ENCODE data around the gene NIFK.
A peak's percentile ranks its signal among the peaks of the same experiment; 100 is the strongest.
"Not testable (repeated sequence)": the region's sequence is repeated elsewhere in the genome, so short reads cannot be mapped to it uniquely, and the experiment has no call there.

NIFK gene

GRCh38 chr2:121734544-121734943 is 2.1 kb downstream of the NIFK start:
- not testable (repeated sequence) for DNase-seq (ENCODE audit: low read depth in 2 of 2)

- DNase-seq (ENCODE audit: low read depth in 2 of 2), result no peak
Measured at GRCh38 chr2:121731366-121731765, 5.3 kb downstream of the NIFK start.

GRCh38 chr2:121727950-121728349 is 8.7 kb downstream of the NIFK start:
- no peak for DNase-seq (ENCODE audit: low read depth in 2 of 2)

DNA sequence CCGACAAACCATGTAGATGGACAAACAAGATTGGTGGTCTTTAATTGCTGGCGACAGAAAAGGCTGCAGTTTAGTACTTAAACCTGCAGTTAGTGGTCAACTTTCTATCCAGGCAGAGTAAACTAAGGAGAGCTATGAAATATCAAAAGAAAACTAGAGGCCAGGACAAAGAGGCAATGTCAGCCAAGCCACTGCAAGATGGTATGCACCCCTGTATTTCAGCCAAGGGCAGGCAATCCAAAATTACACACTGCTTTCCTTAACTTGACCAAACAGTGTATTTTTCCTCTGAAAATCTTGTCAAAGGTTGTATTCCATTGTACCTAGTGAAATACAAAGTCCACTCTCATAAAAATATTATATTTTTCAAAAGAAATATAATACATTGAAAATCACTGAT is 9.3 kb downstream of the NIFK start:
- DNase-seq (ENCODE audit: low read depth in 2 of 2), result no peak

GRCh38 chr2:121723316-121723715 is 13.4 kb downstream of the NIFK start:
- DNase-seq (ENCODE audit: low read depth in 2 of 2), result no peak

DNA sequence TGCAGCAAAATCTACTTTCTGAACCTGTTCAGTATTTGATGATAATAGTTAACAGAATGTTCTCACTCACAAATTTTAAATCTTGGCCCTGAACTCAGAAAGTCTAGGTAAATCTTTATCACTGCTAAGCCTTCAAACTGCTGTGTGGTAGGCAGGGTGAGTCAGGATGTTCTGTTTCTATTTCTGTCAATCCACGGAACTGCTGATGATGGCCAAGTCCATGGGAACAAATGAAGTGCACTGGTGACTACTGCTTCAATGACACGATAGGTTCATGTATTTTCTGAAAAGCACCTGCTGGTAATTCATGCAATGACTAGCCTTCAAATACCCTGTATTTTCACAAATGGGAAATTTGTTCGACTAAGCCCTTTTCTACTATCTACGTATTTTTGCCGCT is 14.2 kb downstream of the NIFK start:
- DNase-seq (ENCODE audit: low read depth in 2 of 2), result peak in 1 of 2 donors; percentile 45

GRCh38 chr2:121721926-121722325 is 14.7 kb downstream of the NIFK start:
- peak in 1 of 2 donors; percentile 29 for DNase-seq (ENCODE audit: low read depth in 2 of 2)

- DNase-seq (ENCODE audit: low read depth in 2 of 2), result no peak
Measured at GRCh38 chr2:121717529-121717928, 19.1 kb downstream of the NIFK start.

DNA sequence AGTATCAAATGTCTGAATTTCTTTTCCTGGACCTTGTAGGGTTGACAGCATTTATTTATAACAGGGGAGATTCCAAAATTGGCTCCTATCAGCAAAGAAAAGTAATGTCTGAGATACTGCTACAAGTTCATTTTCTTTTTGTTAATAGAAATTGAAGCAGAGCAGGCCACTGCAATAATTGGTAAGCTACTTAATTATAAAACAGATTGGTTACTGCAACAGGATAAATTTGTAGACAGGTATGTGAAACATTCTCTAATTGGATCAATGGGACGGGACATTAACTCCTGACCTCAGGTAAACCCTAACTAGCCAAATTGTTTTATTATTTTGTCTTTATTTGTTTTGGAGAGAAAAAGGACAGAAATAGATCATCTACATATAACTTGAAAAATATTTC is 20.5 kb downstream of the NIFK start:
- no peak for DNase-seq (ENCODE audit: low read depth in 2 of 2)

- DNase-seq (ENCODE audit: low read depth in 2 of 2), result not testable (repeated sequence)
Measured at GRCh38 chr2:121711481-121711880, 25.2 kb downstream of the NIFK start.

DNA sequence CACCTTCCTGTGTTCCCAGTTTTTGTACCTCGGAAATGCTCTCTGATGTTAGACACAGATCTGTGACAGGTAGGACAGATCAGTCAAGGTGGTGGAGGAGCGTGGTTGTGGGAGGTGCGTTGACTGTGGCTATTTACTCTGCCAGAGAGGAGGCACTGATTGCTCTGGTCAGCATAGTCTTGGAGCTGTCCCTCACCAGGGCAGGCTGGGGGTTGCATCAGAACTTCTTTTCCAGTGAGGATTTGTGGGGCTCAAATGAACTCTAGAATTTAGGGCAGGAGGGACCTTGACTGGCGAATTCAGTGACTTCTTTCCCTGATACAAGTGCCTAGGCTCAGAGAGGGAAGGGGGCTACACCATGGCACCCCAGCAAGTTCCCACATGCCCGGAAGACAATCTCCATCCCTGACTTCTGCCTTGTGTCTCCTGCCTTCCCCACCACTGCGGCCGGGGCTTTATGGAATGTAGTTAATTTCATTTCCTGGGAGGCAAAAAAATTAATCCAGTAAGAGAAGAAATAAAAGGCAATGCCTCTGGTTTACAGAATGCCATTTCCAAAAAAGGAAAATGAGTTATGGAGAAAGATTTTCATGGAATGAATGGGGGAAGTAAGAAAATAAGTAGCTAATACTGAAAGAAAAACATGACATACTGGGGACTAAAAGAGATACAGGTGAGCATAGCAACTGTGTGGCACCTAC is 26.1 kb downstream of the NIFK start:
- no peak for DNase-seq (ENCODE audit: low read depth in 2 of 2)

DNA sequence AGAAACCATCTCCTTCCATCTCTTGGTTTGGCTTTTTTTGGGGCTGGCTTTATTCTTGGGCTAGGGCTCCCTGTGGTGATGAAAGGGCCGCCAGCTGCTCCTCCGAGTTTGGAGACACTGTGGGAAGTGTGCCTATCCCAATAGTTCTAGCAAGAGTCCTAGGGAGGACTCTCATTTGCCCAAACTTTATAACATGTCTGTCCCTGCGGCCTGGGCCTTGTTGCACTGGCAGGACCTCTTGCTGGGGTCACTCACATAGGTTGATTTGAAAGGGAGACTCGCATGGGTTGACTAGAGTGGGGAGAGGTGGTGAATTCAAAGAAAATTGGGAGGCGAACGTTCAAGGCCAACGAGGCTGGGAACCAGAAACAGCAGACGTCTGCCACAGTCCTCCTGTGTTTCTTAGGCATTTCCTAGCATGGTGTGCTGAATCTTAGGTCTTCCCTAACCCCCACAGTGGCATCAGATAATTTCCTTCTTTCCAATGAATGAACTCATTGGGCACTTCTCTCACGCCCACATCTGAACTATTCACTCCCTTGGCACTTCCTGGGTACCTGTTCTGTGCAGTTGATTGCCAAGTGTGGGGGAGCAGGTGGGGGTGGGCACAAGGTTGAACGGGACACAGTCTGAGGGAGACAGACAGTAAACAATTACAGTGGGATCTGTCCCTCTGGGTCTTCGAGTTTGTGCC is 26.8 kb downstream of the NIFK start:
- no peak for DNase-seq (ENCODE audit: low read depth in 2 of 2)

- no peak for DNase-seq (ENCODE audit: low read depth in 2 of 2)
Measured at GRCh38 chr2:121707920-121708361, 28.7 kb downstream of the NIFK start.

DNA sequence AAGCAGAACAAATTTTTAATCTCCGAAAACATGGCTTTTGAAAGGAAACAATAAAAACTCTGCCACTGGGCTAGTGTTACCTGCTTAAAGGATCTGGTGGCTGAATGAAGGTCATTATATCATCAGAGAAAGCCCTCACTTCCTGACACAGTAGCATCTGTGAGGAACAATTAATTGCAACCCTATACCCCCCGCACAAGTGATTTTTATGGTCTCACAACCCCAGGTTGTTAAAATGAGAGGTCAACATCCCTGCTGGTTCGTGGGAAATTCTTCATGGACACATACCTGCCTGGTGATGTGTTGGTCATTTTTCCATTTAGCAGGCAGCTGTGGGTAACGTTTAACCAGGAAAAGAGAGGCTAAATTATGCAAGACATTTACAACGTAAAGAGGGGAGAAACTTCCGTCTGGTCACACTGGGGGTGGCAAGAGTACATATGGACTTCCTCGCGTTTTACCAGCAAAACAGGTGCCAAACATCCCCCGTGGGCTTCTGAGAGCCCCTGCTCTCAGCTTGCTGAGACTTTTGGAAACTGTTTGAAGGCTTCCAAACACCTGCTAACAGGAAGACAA is 29.2 kb downstream of the NIFK start:
- DNase-seq (ENCODE audit: low read depth in 2 of 2), result no peak

DNA sequence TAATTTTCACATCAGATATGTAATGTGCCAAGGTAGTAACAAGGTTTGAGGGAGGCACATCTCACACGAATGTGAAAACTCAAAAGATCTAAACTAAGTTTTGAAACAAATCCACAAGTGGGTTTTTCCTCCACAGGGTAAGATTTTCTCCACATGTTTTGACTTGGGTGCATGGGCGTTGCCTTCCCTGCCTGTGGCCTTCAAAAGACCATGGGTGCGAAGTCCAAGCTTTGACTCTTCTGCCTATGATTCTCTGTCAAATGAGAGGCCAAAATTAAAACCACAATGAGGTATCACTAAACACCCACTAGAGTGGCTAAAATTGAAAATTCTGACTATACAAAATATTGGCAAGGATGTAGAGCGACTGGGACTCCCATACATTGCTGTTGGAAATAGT is 30.7 kb downstream of the NIFK start:
- no peak for DNase-seq (ENCODE audit: low read depth in 2 of 2)

DNA sequence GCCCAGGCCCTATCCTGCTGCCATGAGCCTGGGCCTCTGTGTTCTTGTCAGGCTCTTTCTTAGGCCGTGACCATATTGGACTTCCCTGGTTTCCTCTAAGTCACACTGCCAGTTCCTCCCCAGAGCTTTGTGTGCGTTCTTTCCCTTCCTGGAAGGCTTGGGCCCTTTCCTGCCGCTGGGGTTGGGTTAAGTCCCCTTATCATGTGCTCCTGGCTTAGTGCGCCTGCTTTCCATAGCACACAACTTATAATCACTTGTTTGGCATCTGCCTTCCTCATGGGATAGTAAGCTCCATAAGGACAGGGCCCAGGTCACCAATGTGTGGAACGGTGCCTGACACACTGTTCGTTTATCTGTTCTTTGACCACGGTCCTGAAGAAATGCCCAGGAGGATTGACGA is 31.3 kb downstream of the NIFK start:
- no peak for DNase-seq (ENCODE audit: low read depth in 2 of 2)

- DNase-seq (ENCODE audit: low read depth in 2 of 2), result not testable (repeated sequence)
Measured at GRCh38 chr2:121701761-121702160, 34.9 kb downstream of the NIFK start.

- DNase-seq (ENCODE audit: low read depth in 2 of 2), result peak; percentile 72 to 81
Measured at GRCh38 chr2:121699421-121700333, 37.0 kb downstream of the NIFK start.

DNA sequence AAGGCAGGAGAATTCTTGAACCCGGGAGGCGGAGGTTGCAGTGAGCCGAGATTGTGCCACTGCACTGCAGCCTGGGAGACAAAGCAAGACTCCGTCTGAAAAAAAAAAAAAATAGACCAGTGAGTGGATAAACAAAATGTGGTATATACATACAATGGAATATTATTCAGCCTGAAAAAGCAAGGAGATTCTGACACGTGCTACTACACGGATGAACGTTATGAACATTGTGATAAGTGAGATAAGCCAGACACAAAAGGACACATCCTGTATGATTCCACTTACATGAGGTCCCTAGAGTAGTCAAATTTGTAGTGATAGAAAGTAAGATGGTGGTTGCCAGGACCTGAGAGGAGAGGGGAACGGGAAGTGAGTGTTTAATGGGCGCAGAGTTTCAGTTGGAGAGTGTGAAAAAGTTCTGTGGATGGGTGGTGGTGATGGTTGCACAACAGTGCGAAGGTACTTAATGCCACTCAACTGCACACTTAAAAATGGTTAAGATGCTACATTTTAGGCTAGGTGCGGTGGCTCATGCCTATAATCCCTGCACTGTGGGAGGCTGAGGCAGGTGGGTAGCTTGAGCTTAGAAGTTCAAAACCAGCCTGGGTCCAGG is 38.3 kb downstream of the NIFK start:
- no peak for DNase-seq (ENCODE audit: low read depth in 2 of 2)

GRCh38 chr2:121697108-121697631 is 39.5 kb downstream of the NIFK start:
- no peak for DNase-seq (ENCODE audit: low read depth in 2 of 2)

- DNase-seq (ENCODE audit: low read depth in 2 of 2), result no peak
Measured at GRCh38 chr2:121696410-121696930, 40.2 kb downstream of the NIFK start.
